B cell (primary cell): ENCODE measurements around the gene CACNA1A. TPM values are rescaled to one million over a fixed set of nuclear protein-coding genes. Genes with fewer than 3 reads are reported as not detected.

Experiments
- ATAC-seq: fragments of 200-7000 bp; cut with Tn5 transposase; one replicate; pipeline ENCODE4 v1.10.0; 2021; ENCODE audit warnings: low read depth, mild to moderate bottlenecking, moderate number of reproducible peaks, moderate library complexity
- CTCF ChIA-PET: fragments of 350-600 bp; sonication (Branson Sonifier 250); formaldehyde crosslinking; loops from one replicate; lab custom pipeline; 2021; ENCODE audit warnings: antibody characterized with exemption, inconsistent platforms; lab: Charles Lee
- POLR2A ChIA-PET: fragments of 350-600 bp; sonication (Branson Sonifier 250); formaldehyde crosslinking; loops from one replicate; lab custom pipeline; 2021; ENCODE audit warnings: antibody characterized with exemption; lab: Charles Lee
- DNase-seq: peaks from one replicate; pipeline ENCODE4 v3.0.0; 2013
- H2AFZ ChIP-seq: 2 replicates; pipeline ENCODE4 v1.6.1; 2012; ENCODE audit warnings: mild to moderate bottlenecking, low read depth, low read length; ENCODE audit not compliant: insufficient read depth, poor library complexity, severe bottlenecking
- H3K27ac ChIP-seq, 2 donors: 1 replicate in 1 of 2; 2 replicates in 1 of 2; pipeline ENCODE4 v1.5.1; 2012 to 2013; ENCODE audit warnings: low read length in 2 of 2, mild to moderate bottlenecking in 2 of 2, moderate library complexity in 1 of 2
- H3K27me3 ChIP-seq, 4 experiments: fragments of 200-600 bp in 1 of 4; sonication (generic) in 1 of 4; replicated peaks in 1 of 4; 1 replicate in 2 of 4; 2 replicates in 2 of 4; pipeline versions ENCODE4 v1.6.1 to v1.7.0; 2013 to 2016; ENCODE audit warnings: low read length in 3 of 4, mild to moderate bottlenecking in 2 of 4, mixed read lengths in 1 of 4, moderate library complexity in 1 of 4; ENCODE audit not compliant: insufficient read depth in 4 of 4, control insufficient read depth in 3 of 4; ENCODE audit errors: control extremely low read depth in 1 of 4
- H3K36me3 ChIP-seq, 2 experiments: replicated peaks in 1 of 2; 1 replicate in 1 of 2; 2 replicates in 1 of 2; pipeline versions ENCODE4 v1.6.1 to v1.7.1; 2013; ENCODE audit warnings: low read length in 1 of 2; ENCODE audit not compliant: insufficient read depth in 2 of 2, control insufficient read depth in 1 of 2; ENCODE audit errors: control extremely low read depth in 1 of 2, extremely low read depth in 1 of 2
- H3K4me1 ChIP-seq, 2 donors: fragments of 200-600 bp in 1 of 2; sonication (generic) in 1 of 2; 1 replicate in 1 of 2; 2 replicates in 1 of 2; pipeline versions ENCODE4 v1.5.1 to v1.6.1; 2013 to 2017; ENCODE audit warnings: low read length in 2 of 2; ENCODE audit not compliant: control insufficient read depth in 2 of 2, insufficient read depth in 2 of 2
- H3K4me2 ChIP-seq: replicated peaks from 2 replicates; pipeline ENCODE3; 2012; ENCODE audit warnings: mild to moderate bottlenecking, low read depth, low read length; ENCODE audit not compliant: poor library complexity, severe bottlenecking
- H3K4me3 ChIP-seq, 5 experiments: fragments of 200-600 bp in 1 of 5; sonication (generic) in 1 of 5; 1 replicate in 3 of 5; 2 replicates in 2 of 5; pipeline versions ENCODE4 v1.5.1 to v1.7.0; 2011 to 2016; ENCODE audit warnings: low read length in 4 of 5, mild to moderate bottlenecking in 4 of 5, low read depth in 2 of 5, control low read depth in 1 of 5, moderate library complexity in 1 of 5; ENCODE audit not compliant: insufficient read depth in 1 of 5; ENCODE audit errors: control extremely low read depth in 1 of 5, extremely low read depth in 1 of 5
- H3K79me2 ChIP-seq: fragments of 200-600 bp; sonication (generic); one replicate; pipeline ENCODE4 v1.6.0; 2016; ENCODE audit warnings: low read length; ENCODE audit not compliant: control insufficient read depth, insufficient read depth
- H3K9ac ChIP-seq: fragments of 200-600 bp; sonication (generic); 2 replicates; pipeline ENCODE4 v1.6.1; 2017; ENCODE audit warnings: mild to moderate bottlenecking, low read length, moderate library complexity
- H3K9me3 ChIP-seq, 3 donors: one replicate each; pipeline versions ENCODE4 v1.6.1 to v1.7.1; 2013; ENCODE audit warnings: low read length in 2 of 3; ENCODE audit not compliant: control insufficient read depth in 2 of 3, insufficient read depth in 1 of 3; ENCODE audit errors: control extremely low read depth in 1 of 3
- H4K20me1 ChIP-seq: 2 replicates; pipeline ENCODE4 v1.6.0; 2012; ENCODE audit warnings: mild to moderate bottlenecking, low read length; ENCODE audit not compliant: insufficient read depth, control insufficient read depth, poor library complexity, severe bottlenecking
- H3K27ac Mint-ChIP-seq: one replicate; pipeline ENCODE4 v1.8.0; 2021; ENCODE audit warnings: mixed read lengths
- H3K27me3 Mint-ChIP-seq: one replicate; pipeline ENCODE4 v1.8.0; 2021; ENCODE audit warnings: mixed read lengths
- H3K4me1 Mint-ChIP-seq: one replicate; pipeline ENCODE4 v1.8.0; 2021; ENCODE audit warnings: mixed read lengths
- H3K4me3 Mint-ChIP-seq: one replicate; pipeline ENCODE4 v1.8.0; 2021; ENCODE audit warnings: mixed read lengths
- H3K9me3 Mint-ChIP-seq: one replicate; pipeline ENCODE4 v1.8.0; 2022; ENCODE audit warnings: mixed read lengths; ENCODE audit not compliant: insufficient read depth
- EZH2 ChIP-seq: IDR thresholded peaks from 2 replicates; pipeline ENCODE4 v1.6.1; 2012; ENCODE audit warnings: borderline replicate concordance, low read depth, mild to moderate bottlenecking, moderate library complexity, low read length; ENCODE audit not compliant: insufficient read depth, poor library complexity, severe bottlenecking
- WGBS: methylation state at CpG from one replicate; pipeline ENCODE4 v1.1.5; 2013; ENCODE audit warnings: missing lambda C conversion rate; ENCODE audit not compliant: insufficient coverage; 5-methylcytosine and 5-hydroxymethylcytosine counted together
- intact Hi-C: fragments of 100-400 bp; cut with micrococcal nuclease; formaldehyde crosslinking; loops from one replicate; pipeline ENCODE4 v1.10.0; 2022
- polyA plus RNA-seq: library from polyadenylated mRNA; depleted of rRNA; stranded (reverse); fragments of >200 nt; gene quantifications from 2 replicates; pipeline ENCODE4 v1.2.3, GENCODE V29; 2012
- total RNA-seq, 2 donors: library from RNA; stranded (reverse); fragments of 120-200 nt in 1 of 2; gene quantifications; 1 replicate in 1 of 2; 2 replicates in 1 of 2; pipeline versions ENCODE4 v1.2.3 to v1.2.4, GENCODE V29; 2013 to 2022
- TF ChIP-seq, protein P1 (sequence below): fragments of 200-600 bp; IDR thresholded peaks from one replicate; pipeline ENCODE4 v1.8.0; 2022; ENCODE audit warnings: antibody characterized with exemption, mild to moderate bottlenecking

CACNA1A gene
- total and polyA plus RNA-seq, 2 donors (not counting 1 experiment from before 2014, with no cell fraction given) = 1.2 to 1.3 TPM

DNA sequence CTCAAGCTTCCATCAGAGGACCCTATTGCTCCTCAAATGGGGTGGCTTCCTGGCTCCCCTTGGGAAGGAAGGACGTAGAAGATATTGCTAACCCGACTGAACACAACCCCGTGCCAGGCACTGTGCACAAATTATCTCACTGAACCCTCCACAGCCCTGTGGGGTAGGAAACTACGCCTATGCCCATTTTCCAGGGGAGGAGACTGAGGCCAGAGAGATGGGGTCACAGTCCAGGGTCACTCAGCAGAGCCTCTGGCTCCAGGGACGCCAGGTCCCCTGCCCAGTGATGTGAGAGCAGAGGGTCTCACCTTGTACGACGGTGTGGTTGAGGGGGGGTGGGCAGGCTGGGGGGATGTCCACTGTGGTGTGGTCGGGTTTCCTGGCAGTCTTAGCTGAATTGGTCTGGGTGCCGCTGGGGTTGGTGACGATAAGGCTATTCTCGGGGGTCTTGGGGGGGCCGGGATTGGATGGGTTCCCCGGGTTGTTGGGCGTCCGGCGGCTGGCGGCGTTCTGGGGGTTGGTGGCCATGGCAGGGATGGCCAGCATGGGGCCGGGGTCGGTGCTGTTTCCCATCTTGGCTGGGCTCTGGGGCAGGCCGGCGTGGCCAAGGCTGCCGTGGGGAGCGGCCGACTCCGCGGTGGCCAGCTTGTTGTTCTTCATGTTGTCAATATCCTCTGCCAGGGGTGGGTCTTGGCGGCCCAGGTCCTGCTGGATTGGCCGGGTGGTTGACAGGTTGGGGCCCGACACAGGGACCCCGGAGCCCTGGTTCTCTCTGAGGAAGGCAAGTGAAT lies 219.9 kb downstream of the CACNA1A start:
- Mint-ChIP-seq H3K4me3 (no peak overlapping the region), H3K27me3 (peaks cover 18% of the 10 kb centered on the region), H3K27ac (no peak overlapping the region), H3K9me3 (no peaks in the 10 kb centered on the region), H3K4me1 (no peaks in the 10 kb centered on the region)
- Histone ChIP-seq H2AFZ (no peak overlapping the region), H3K4me3 (no peak overlapping the region), H3K4me2 (no peak overlapping the region), H3K9ac (no peak overlapping the region), H3K27ac (no peak overlapping the region), H3K27me3 (peaks cover 0 to 12% (median 2%) of the 10 kb centered on the region in 4 experiments), H3K79me2 (no peaks in the 10 kb centered on the region), H3K4me1 (no peaks in the 10 kb centered on the region), H3K36me3 (no peaks in the 10 kb centered on the region), H3K9me3 (no peaks in the 10 kb centered on the region), H4K20me1 (no peaks in the 10 kb centered on the region)
- ChIA-PET CTCF (no interaction called here), POLR2A (no interaction called here)
- 91% methylated on average over 28 of the region's 31 CpGs for WGBS
- intact Hi-C loops = no loop called here
- DNase-seq (no peak), ATAC-seq (no peak)
- no peak for TF ChIP-seq EZH2
- TF ChIP-seq, protein P1, sequence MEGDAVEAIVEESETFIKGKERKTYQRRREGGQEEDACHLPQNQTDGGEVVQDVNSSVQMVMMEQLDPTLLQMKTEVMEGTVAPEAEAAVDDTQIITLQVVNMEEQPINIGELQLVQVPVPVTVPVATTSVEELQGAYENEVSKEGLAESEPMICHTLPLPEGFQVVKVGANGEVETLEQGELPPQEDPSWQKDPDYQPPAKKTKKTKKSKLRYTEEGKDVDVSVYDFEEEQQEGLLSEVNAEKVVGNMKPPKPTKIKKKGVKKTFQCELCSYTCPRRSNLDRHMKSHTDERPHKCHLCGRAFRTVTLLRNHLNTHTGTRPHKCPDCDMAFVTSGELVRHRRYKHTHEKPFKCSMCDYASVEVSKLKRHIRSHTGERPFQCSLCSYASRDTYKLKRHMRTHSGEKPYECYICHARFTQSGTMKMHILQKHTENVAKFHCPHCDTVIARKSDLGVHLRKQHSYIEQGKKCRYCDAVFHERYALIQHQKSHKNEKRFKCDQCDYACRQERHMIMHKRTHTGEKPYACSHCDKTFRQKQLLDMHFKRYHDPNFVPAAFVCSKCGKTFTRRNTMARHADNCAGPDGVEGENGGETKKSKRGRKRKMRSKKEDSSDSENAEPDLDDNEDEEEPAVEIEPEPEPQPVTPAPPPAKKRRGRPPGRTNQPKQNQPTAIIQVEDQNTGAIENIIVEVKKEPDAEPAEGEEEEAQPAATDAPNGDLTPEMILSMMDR = no peak
